Thoracic aorta endothelial cell (primary cell): ENCODE data around the gene SFTPB. TPM values are rescaled to one million over a fixed set of nuclear protein-coding genes. Genes with fewer than 3 reads are reported as not detected.

Experiments used
- total RNA-seq: library from RNA; depleted of rRNA; stranded (reverse); fragments of >200 nt; gene quantifications from 2 replicates; pipeline ENCODE4 v1.2.3, GENCODE V29; 2012

The SFTPB gene
- total RNA-seq = not detected in 2 replicates

DNA sequence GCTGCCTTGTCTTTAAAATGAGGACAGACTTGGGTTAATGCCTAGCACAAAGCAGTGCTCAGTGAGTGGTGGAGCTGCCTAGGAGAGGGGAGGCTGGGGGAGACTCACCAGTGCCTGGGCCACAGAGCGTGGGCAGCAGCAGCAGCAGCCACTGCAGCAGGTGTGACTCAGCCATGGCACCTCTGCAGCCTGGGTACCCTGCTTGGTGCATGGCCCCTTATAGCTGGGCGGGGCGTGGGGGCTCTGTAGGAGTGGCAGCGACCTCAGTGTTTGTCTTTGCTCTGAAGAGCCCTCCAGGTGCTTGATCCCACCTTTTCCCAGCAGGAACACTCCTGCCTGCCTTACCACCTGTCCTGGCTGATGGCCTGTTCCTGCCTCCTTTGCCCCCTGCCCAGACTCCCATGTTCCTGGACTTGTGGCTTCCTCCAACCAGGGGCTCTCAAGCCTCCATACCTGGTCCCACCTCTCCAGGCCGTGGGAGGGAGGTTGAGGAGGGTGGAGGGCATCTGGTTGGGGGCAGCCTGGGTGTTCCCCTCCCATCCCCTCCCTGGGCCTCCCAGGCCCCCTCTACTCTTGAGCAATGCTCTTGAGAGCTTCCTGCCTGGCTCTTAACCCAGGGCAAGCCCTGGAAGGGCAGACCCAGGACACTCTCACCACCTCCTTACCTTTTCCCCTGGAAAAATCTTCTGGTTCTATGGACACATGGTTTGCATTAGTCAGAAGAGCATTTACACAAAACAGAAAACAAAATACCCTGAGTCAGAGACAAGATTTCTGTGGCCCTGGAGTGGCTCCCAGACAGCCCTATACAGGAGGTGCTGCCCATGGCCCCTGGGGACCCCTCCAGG, at the start of gene SFTPB:
TSS of gene SFTPB (minus strand) at position 191 of the 848 bp plus-strand sequence. CDS start at position 175, 16 bp downstream.

DNA sequence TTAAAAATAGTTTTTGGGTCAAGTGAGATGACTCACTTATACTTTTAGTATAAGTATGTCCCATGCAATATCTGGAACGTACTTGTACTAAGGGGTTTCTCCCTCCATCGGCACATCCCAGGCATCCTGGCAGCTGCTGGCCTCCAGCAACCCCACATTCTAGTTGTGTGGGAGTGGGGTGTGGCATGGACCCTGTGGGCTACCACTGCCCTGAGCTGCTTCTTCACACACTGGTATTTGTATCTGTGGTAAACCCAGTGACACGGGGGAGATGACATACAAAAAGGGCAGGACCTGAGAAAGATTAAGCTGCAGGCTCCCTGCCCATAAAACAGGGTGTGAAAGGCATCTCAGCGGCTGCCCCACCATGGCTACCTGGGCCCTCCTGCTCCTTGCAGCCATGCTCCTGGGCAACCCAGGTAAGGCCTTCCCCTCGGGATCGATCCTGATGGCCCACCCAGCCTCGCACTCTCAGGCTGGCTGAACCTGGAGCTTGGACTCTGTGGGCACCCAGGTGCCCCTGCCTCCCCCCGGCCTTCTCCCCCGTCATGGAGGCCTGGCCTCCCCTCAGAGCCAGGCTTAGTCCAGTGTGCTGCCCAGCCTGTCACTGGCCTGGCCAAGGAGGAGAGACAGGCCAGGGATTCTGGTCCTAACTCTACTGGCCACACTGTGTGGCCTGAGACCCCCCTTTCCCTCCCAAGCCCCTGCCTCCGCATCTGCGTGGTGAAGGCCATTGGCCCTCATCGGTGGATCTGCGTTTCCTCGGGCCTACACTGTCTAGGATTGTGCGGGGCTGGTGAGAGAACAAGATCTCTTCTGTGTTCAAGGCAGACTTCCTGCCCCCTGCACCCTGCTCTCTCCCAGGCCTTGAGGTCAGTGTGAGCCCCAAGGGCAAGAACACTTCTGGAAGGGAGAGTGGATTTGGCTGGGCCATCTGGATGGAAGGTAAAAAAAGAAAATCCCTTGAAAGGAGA, 26.3 kb upstream of the SFTPB start, which contains the start of gene GNLY:
TSS of gene GNLY (plus strand) at position 307 of the 974 bp plus-strand sequence. CDS start at position 368, 61 bp downstream.

DNA sequence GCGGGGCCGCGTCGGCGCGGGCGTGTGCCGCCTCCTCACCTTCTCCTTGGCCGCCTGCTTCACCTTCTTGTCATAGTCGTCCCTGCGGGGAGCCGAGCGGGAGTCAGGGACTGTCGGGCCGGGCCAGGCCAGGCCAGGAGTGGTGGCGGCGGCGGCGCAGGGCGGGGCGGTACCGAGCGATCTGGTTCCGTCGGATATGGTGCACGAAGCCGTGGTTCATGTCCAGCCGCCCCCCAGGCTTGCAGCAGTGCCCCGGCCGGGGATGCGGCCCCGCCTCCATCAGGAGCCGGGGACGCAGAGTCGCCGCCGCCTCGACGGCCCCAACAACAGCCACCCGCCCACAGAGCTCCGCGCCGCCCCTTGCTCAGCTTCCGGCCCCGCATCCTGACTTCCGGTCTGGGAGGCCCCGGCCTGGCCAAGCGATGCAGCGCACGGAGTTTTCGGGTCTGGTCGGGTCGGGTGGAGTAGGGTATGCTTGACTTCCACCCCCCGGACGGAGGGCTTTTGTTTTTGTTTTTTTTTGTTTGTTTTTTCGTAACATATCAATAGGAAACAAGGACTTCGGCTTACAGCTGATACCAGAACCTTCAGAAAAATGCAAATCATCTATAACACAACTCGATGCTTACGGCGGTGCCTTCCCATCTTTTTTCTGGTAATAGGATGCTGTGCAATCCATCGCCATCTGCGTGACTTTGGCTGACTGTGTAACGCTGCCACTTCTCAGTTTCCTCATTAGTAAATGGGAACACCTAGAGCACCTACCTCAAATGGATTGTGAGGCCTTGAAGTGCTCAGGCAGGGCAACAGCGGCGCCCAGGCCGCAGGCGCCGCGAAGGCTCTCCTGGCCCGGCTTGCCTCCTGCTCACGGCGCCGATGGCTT, 56.1 kb downstream of the SFTPB start, which contains the start of gene C2orf68:
TSS of gene C2orf68 (minus strand) at position 362 of the 883 bp plus-strand sequence. CDS start at position 280, 82 bp downstream.

Other genes starting within 250 kb of the SFTPB start
- gene SH2D6, start 249.5 kb downstream of the SFTPB start, total RNA-seq = 0.53 TPM in 1 of 2 replicates, not detected in the other
- gene MAT2A, start 129.0 kb downstream of the SFTPB start, total RNA-seq = 201 and 210 TPM in 2 replicates
- gene GGCX, start 106.7 kb downstream of the SFTPB start, total RNA-seq = 41.6 and 42.8 TPM in 2 replicates
- gene VAMP8, start 90.6 kb downstream of the SFTPB start, total RNA-seq = 15.8 and 28.9 TPM in 2 replicates
- gene VAMP5, start 83.8 kb downstream of the SFTPB start, total RNA-seq = 47.5 and 56.0 TPM in 2 replicates
- gene RNF181, start 72.5 kb downstream of the SFTPB start, total RNA-seq = 165 and 176 TPM in 2 replicates
- 7.5 and 8.6 TPM in 2 replicates for gene TMEM150A, start 65.5 kb downstream of the SFTPB start, total RNA-seq
- gene C2orf68, start 56.1 kb downstream of the SFTPB start, total RNA-seq = 15.3 and 16.9 TPM in 2 replicates
- gene USP39, start 52.0 kb downstream of the SFTPB start, total RNA-seq = 74.8 and 75.9 TPM in 2 replicates
- gene GNLY, start 26.2 kb upstream of the SFTPB start, total RNA-seq = not detected in 2 replicates
- gene ATOH8, start 85.8 kb upstream of the SFTPB start, total RNA-seq = 5.4 and 9.8 TPM in 2 replicates
- gene ST3GAL5, start 220.8 kb upstream of the SFTPB start, total RNA-seq = 17.7 and 18.6 TPM in 2 replicates